ENCODE data around the gene ADCY6.
"Not testable (repeated sequence)": the region's sequence is repeated elsewhere in the genome, so short reads cannot be mapped to it uniquely, and the experiment has no call there.

ADCY6 gene

GRCh38 chr12:48750769-48751356, 38.0 kb downstream of the ADCY6 start:
- no peak for TF ChIP-seq CTCF (conservative IDR thresholded peaks at IDR 0.05; ENCODE audit: low read depth, low read length)
- DNase-seq (ENCODE audit: low read depth): no peak
- no peak overlapping the region for H3K4me3 ChIP-seq (ENCODE audit: low read length)

GRCh38 chr12:48750215-48750614, 38.7 kb downstream of the ADCY6 start:
- no peak overlapping the region for H3K4me3 ChIP-seq (ENCODE audit: low read length)
- TF ChIP-seq CTCF (conservative IDR thresholded peaks at IDR 0.05; ENCODE audit: low read depth, low read length): no peak
- DNase-seq (ENCODE audit: low read depth): no peak

GRCh38 chr12:48744251-48745008, 44.5 kb downstream of the ADCY6 start:
- DNase-seq (ENCODE audit: low read depth): no peak
- no peak for TF ChIP-seq CTCF (conservative IDR thresholded peaks at IDR 0.05; ENCODE audit: low read depth, low read length)
- H3K4me3 ChIP-seq (ENCODE audit: low read length): no peak overlapping the region

- no peak for TF ChIP-seq CTCF (conservative IDR thresholded peaks at IDR 0.05; ENCODE audit: low read depth, low read length)
- no peak overlapping the region for H3K4me3 ChIP-seq (ENCODE audit: low read length)
- no peak for DNase-seq (ENCODE audit: low read depth)
These were observed 49.1 kb downstream of the ADCY6 start for GRCh38 chr12:48739618-48740269.

- DNase-seq (ENCODE audit: low read depth): no peak
- no peak for TF ChIP-seq CTCF (conservative IDR thresholded peaks at IDR 0.05; ENCODE audit: low read depth, low read length)
- H3K4me3 ChIP-seq (ENCODE audit: low read length): no peak overlapping the region
These were observed 52.4 kb downstream of the ADCY6 start for GRCh38 chr12:48736456-48736855.

GRCh38 chr12:48728807-48729206, 60.1 kb downstream of the ADCY6 start:
- no peak for DNase-seq (ENCODE audit: low read depth)
- TF ChIP-seq CTCF (conservative IDR thresholded peaks at IDR 0.05; ENCODE audit: low read depth, low read length): no peak
- no peak overlapping the region for H3K4me3 ChIP-seq (ENCODE audit: low read length)

GRCh38 chr12:48720737-48721136, 68.2 kb downstream of the ADCY6 start:
- not testable (repeated sequence) for DNase-seq (ENCODE audit: low read depth); H3K4me3 ChIP-seq (ENCODE audit: low read length)

- DNase-seq (ENCODE audit: low read depth): not testable (repeated sequence)
These were observed 68.7 kb downstream of the ADCY6 start for GRCh38 chr12:48720171-48720570.

GRCh38 chr12:48719002-48719401, 69.9 kb downstream of the ADCY6 start:
- not testable (repeated sequence) for H3K4me3 ChIP-seq (ENCODE audit: low read length); DNase-seq (ENCODE audit: low read depth)

More at GRCh38 chr12:48720171-48720570, 68.7 kb downstream of the ADCY6 start:
- not testable (repeated sequence) for H3K4me3 ChIP-seq (ENCODE audit: low read length)
